GM23338 (cell line): ENCODE measurements around the gene VPS45. TPM values are rescaled to one million over a fixed set of nuclear protein-coding genes. Genes with fewer than 3 reads are reported as not detected.

ENCODE experiments used
- CREB1 ChIP-seq: fragments of 250-450 bp; sonication (Bioruptor Pico); IDR thresholded peaks from 2 replicates; pipeline ENCODE4 v1.5.0; 2020; ENCODE audit warnings: low read depth, mild to moderate bottlenecking, moderate library complexity
- ETS1 ChIP-seq: IDR thresholded peaks from 2 replicates; pipeline ENCODE4 v1.6.1; 2016; ENCODE audit warnings: antibody characterized with exemption
- JUNB ChIP-seq: IDR thresholded peaks from one replicate; pipeline ENCODE4 v1.6.1; 2016; ENCODE audit warnings: antibody characterized with exemption; ENCODE audit not compliant: unreplicated experiment
- POLR2AphosphoS5 ChIP-seq: IDR thresholded peaks from 2 replicates; pipeline ENCODE4 v1.6.1; 2016; ENCODE audit warnings: antibody characterized with exemption, low read depth
- STAT1 ChIP-seq: IDR thresholded peaks from one replicate; pipeline ENCODE4 v1.6.1; 2016; ENCODE audit warnings: antibody characterized with exemption; ENCODE audit not compliant: unreplicated experiment
- ZNF114 ChIP-seq: fragments of 250-450 bp; sonication (Bioruptor Pico); IDR thresholded peaks from 2 replicates; pipeline ENCODE4 v1.5.0; 2020; ENCODE audit warnings: mild to moderate bottlenecking, moderate library complexity
- ZNF331 ChIP-seq: fragments of 250-450 bp; sonication (Bioruptor Pico); IDR thresholded peaks from 2 replicates; pipeline ENCODE4 v1.5.0; 2020; ENCODE audit warnings: low read depth, mild to moderate bottlenecking, moderate library complexity
- polyA plus RNA-seq: library from polyadenylated mRNA; unstranded; fragments of >200 nt; fragmentation: Nextera tagmentation; extraction: Ambion mirVana; gene quantifications from 2 replicates; pipeline ENCODE4 v1.2.1, GENCODE V29; 2016
- total RNA-seq: library from RNA; depleted of rRNA; stranded (reverse); fragments of >200 nt; shearing (Covaris generic); gene quantifications from 2 replicates; pipeline ENCODE4 v1.2.3, GENCODE V29; 2014
- TF ChIP-seq, protein P1 (sequence below): fragments of 250-450 bp; sonication (Bioruptor Pico); IDR thresholded peaks from 2 replicates; pipeline ENCODE4 v1.5.0; 2020; ENCODE audit warnings: mild to moderate bottlenecking, moderate library complexity
- TF ChIP-seq, protein P2 (sequence below): IDR thresholded peaks from one replicate; pipeline ENCODE4 v1.6.1; 2018; ENCODE audit warnings: antibody characterized with exemption; ENCODE audit not compliant: unreplicated experiment

Gene VPS45
- total and polyA plus RNA-seq, 2 experiments from 2014 or later = 23.5 to 37.5 TPM

- TF ChIP-seq, protein P1, sequence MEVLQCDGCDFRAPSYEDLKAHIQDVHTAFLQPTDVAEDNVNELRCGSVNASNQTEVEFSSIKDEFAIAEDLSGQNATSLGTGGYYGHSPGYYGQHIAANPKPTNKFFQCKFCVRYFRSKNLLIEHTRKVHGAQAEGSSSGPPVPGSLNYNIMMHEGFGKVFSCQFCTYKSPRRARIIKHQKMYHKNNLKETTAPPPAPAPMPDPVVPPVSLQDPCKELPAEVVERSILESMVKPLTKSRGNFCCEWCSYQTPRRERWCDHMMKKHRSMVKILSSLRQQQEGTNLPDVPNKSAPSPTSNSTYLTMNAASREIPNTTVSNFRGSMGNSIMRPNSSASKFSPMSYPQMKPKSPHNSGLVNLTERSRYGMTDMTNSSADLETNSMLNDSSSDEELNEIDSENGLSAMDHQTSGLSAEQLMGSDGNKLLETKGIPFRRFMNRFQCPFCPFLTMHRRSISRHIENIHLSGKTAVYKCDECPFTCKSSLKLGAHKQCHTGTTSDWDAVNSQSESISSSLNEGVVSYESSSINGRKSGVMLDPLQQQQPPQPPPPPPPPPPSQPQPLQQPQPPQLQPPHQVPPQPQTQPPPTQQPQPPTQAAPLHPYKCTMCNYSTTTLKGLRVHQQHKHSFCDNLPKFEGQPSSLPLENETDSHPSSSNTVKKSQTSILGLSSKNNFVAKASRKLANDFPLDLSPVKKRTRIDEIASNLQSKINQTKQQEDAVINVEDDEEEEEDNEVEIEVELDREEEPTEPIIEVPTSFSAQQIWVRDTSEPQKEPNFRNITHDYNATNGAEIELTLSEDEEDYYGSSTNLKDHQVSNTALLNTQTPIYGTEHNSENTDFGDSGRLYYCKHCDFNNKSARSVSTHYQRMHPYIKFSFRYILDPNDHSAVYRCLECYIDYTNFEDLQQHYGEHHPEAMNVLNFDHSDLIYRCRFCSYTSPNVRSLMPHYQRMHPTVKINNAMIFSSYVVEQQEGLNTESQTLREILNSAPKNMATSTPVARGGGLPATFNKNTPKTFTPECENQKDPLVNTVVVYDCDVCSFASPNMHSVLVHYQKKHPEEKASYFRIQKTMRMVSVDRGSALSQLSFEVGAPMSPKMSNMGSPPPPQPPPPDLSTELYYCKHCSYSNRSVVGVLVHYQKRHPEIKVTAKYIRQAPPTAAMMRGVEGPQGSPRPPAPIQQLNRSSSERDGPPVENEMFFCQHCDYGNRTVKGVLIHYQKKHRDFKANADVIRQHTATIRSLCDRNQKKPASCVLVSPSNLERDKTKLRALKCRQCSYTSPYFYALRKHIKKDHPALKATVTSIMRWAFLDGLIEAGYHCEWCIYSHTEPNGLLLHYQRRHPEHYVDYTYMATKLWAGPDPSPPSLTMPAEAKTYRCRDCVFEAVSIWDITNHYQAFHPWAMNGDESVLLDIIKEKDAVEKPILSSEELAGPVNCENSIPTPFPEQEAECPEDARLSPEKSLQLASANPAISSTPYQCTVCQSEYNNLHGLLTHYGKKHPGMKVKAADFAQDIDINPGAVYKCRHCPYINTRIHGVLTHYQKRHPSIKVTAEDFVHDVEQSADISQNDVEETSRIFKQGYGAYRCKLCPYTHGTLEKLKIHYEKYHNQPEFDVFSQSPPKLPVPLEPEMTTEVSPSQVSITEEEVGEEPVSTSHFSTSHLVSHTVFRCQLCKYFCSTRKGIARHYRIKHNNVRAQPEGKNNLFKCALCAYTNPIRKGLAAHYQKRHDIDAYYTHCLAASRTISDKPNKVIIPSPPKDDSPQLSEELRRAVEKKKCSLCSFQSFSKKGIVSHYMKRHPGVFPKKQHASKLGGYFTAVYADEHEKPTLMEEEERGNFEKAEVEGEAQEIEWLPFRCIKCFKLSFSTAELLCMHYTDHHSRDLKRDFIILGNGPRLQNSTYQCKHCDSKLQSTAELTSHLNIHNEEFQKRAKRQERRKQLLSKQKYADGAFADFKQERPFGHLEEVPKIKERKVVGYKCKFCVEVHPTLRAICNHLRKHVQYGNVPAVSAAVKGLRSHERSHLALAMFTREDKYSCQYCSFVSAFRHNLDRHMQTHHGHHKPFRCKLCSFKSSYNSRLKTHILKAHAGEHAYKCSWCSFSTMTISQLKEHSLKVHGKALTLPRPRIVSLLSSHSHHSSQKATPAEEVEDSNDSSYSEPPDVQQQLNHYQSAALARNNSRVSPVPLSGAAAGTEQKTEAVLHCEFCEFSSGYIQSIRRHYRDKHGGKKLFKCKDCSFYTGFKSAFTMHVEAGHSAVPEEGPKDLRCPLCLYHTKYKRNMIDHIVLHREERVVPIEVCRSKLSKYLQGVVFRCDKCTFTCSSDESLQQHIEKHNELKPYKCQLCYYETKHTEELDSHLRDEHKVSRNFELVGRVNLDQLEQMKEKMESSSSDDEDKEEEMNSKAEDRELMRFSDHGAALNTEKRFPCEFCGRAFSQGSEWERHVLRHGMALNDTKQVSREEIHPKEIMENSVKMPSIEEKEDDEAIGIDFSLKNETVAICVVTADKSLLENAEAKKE (CRISPR knock-in tag) = no peak
- TF ChIP-seq, protein P2, sequence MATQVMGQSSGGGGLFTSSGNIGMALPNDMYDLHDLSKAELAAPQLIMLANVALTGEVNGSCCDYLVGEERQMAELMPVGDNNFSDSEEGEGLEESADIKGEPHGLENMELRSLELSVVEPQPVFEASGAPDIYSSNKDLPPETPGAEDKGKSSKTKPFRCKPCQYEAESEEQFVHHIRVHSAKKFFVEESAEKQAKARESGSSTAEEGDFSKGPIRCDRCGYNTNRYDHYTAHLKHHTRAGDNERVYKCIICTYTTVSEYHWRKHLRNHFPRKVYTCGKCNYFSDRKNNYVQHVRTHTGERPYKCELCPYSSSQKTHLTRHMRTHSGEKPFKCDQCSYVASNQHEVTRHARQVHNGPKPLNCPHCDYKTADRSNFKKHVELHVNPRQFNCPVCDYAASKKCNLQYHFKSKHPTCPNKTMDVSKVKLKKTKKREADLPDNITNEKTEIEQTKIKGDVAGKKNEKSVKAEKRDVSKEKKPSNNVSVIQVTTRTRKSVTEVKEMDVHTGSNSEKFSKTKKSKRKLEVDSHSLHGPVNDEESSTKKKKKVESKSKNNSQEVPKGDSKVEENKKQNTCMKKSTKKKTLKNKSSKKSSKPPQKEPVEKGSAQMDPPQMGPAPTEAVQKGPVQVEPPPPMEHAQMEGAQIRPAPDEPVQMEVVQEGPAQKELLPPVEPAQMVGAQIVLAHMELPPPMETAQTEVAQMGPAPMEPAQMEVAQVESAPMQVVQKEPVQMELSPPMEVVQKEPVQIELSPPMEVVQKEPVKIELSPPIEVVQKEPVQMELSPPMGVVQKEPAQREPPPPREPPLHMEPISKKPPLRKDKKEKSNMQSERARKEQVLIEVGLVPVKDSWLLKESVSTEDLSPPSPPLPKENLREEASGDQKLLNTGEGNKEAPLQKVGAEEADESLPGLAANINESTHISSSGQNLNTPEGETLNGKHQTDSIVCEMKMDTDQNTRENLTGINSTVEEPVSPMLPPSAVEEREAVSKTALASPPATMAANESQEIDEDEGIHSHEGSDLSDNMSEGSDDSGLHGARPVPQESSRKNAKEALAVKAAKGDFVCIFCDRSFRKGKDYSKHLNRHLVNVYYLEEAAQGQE = no peak
- TF ChIP-seq JUNB = no peak
- TF ChIP-seq STAT1 = no peak
- no peak for TF ChIP-seq ZNF114
- TF ChIP-seq CREB1 (CRISPR knock-in tag) = no peak
- TF ChIP-seq ZNF331 (CRISPR knock-in tag) = no peak
- TF ChIP-seq POLR2AphosphoS5 = no peak
- TF ChIP-seq ETS1 = no peak
Observed at GRCh38 chr1:150127464-150127863, 59.9 kb downstream of the VPS45 start (continued).
